Parathyroid adenoma (tissue), 2 donors: Measurements from ENCODE around the gene SLC7A8.

Source experiments
- H2AFZ ChIP-seq: fragments of 300-600 bp; sonication (generic); one replicate; pipeline ENCODE4 v1.7.0; 2017; ENCODE audit warnings: antibody characterized with exemption, mild to moderate bottlenecking
- H3K27ac ChIP-seq: fragments of 300-600 bp; sonication (generic); one replicate; pipeline ENCODE4 v1.7.0; 2017
- H3K27me3 ChIP-seq: fragments of 300-600 bp; sonication (generic); one replicate; pipeline ENCODE4 v1.7.0; 2017; ENCODE audit warnings: low read length; ENCODE audit not compliant: control insufficient read depth, insufficient read depth
- H3K36me3 ChIP-seq: fragments of 300-600 bp; sonication (generic); one replicate; pipeline ENCODE4 v1.7.0; 2017; ENCODE audit warnings: low read length; ENCODE audit not compliant: control insufficient read depth, insufficient read depth
- H3K4me1 ChIP-seq: fragments of 300-600 bp; sonication (generic); one replicate; pipeline ENCODE4 v1.7.0; 2017; ENCODE audit warnings: control low read depth
- H3K4me2 ChIP-seq: fragments of 300-600 bp; sonication (generic); one replicate; pipeline ENCODE4 v1.7.0; 2017; ENCODE audit warnings: low read length
- H3K4me3 ChIP-seq: fragments of 300-600 bp; sonication (generic); one replicate; pipeline ENCODE4 v1.7.0; 2017; ENCODE audit warnings: low read depth, low read length
- H3K79me2 ChIP-seq: fragments of 300-600 bp; sonication (generic); one replicate; pipeline ENCODE4 v1.7.0; 2017; ENCODE audit warnings: control low read depth
- H3K9ac ChIP-seq: fragments of 300-600 bp; sonication (generic); one replicate; pipeline ENCODE4 v1.7.0; 2017; ENCODE audit warnings: mild to moderate bottlenecking
- H3K9me3 ChIP-seq: fragments of 300-600 bp; sonication (generic); one replicate; pipeline ENCODE4 v1.7.0; 2017; ENCODE audit warnings: low read length; ENCODE audit not compliant: control insufficient read depth
- CTCF ChIP-seq: fragments of 300-600 bp; sonication (generic); IDR thresholded peaks from one replicate; pipeline ENCODE4 v1.7.0; 2017; ENCODE audit warnings: antibody characterized with exemption, mild to moderate bottlenecking
- donor health status: primary hyperparathyroidism.

SLC7A8 gene

DNA sequence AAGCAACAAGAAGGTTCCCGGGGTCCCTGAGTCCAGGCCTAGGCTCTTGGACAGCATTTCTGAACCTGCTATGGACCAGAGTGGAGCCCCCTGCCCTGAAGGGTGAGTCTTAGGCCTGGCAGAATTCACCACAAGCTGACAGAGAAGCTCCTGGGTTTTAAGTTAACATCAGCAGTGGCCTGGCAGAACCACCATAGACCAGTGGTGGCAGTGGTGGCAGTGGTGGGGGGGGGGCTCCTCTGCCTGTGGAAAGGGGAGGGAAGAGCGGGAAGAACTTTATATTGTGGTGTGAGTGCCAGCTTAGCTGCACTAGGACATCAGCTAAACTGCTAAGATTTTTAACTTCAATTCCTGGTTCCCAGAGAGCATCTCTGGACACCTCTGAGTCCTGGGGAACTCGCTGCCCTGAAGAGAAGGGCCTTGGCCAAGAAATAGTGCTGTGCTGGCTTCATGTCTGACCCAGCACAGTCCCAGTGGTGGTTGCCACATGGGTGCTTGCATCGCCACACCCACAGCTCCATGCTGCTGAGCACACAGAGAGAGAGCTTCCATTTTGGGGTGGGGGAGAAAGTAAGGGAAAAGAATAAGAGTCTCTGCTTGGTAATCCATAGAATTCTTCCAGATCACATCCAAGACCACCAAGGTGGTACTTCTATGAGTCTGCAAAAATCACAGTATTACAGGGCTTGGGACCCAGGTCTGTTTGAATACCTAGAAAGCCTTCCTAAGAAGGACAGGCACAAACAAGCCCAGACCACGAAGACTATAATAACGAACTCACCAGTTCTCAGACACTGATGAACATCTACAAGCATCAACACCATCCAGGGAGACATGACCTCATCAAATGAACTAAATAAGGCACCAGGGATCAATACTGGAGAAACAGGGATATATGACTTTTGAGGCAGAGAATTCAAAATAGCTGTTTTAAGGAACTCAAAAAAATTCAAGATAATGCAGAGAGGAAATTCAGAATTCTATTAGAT lies 33.9 kb upstream of the SLC7A8 start:
- no peaks in the 10 kb centered on the region for H3K36me3 ChIP-seq
- H3K9me3 ChIP-seq, result no peaks in the 10 kb centered on the region
- TF ChIP-seq CTCF, result no peak
- H3K27me3 ChIP-seq, result no peaks in the 10 kb centered on the region
- no peak overlapping the region for H3K4me3 ChIP-seq
- no peak overlapping the region for H3K9ac ChIP-seq
- H2AFZ ChIP-seq, result no peak overlapping the region
- H3K27ac ChIP-seq, result no peak overlapping the region
- no peaks in the 10 kb centered on the region for H3K4me1 ChIP-seq
- H3K4me2 ChIP-seq, result no peak overlapping the region
- H3K79me2 ChIP-seq, result no peaks in the 10 kb centered on the region

GRCh38 chr14:23215421-23215820 lies 32.0 kb upstream of the SLC7A8 start:
- Histone ChIP-seq H3K27ac (no peak overlapping the region), H3K9ac (no peak overlapping the region), H3K4me2 (no peak overlapping the region), H3K79me2 (no peaks in the 10 kb centered on the region), H3K4me1 (no peaks in the 10 kb centered on the region), H3K9me3 (no peaks in the 10 kb centered on the region), H3K27me3 (no peaks in the 10 kb centered on the region), H3K36me3 (no peaks in the 10 kb centered on the region), H2AFZ (no peak overlapping the region), H3K4me3 (no peak overlapping the region)
- TF ChIP-seq CTCF, result no peak

DNA sequence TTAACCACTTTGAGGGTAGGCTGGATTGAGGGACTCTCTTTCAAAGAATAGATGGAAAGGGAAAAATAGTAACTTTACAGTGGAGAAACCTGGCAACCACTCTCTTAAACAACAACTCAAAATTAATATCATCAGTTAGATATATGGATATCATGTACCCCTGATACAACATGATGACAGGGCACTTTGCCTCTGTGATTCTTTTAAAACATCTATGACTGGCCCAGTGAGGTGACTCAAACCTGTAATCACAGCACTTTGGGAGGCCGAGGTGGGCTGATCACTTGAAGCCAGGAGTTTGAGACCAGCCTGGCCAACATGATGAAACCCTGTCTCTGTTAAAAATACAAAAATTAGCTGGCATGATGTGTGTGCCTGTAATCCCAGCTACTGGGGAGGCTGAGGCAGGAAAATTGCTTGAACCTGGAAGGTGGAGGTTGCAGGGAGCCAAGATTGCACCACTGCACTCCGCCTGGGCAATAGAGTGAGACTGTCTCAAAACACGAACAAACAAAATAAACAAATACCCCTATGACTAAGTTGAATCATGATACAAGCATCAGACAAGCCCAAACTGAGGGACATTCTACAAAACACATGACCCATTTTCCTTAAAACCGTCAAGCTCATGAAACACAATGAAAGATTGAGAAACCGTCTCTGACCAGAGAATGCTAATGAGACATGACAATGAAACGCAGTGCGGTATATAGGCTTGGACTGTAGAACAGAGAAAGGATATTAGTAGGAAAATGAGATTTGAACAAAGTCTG lies 26.4 kb upstream of the SLC7A8 start:
- Histone ChIP-seq H3K4me3 (no peak overlapping the region), H3K27me3 (no peaks in the 10 kb centered on the region), H3K79me2 (no peaks in the 10 kb centered on the region), H3K9me3 (no peaks in the 10 kb centered on the region), H3K9ac (no peak overlapping the region), H3K36me3 (no peaks in the 10 kb centered on the region), H3K4me2 (no peak overlapping the region), H3K4me1 (no peaks in the 10 kb centered on the region), H2AFZ (no peak overlapping the region), H3K27ac (no peak overlapping the region)
- TF ChIP-seq CTCF, result no peak

DNA sequence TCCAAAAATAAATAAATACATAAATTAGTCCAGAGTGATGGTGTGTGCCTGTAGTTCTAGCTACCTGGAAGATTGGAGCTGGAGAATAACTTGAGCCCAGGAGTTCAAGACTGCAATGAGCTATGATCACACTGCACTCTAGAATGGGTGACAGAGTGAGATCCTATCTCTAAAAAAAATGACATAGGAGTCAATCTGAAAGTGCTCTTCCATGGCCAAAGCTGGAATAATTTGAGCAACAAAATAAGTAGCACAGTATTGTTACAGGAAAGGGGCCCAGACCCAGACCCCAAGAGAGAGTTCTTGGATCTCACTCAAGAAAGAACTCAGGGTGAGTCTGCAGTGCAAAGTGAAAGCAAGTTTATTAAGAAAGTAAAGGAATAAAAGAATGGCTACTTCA lies 24.9 kb upstream of the SLC7A8 start:
- Histone ChIP-seq H3K4me3 (no peak overlapping the region), H3K27me3 (no peaks in the 10 kb centered on the region), H3K36me3 (no peaks in the 10 kb centered on the region), H3K9ac (no peak overlapping the region), H3K27ac (no peak overlapping the region), H2AFZ (no peak overlapping the region), H3K79me2 (no peaks in the 10 kb centered on the region), H3K9me3 (no peaks in the 10 kb centered on the region), H3K4me2 (no peak overlapping the region), H3K4me1 (no peaks in the 10 kb centered on the region)
- no peak for TF ChIP-seq CTCF
